CD4-positive, CD25-positive, alpha-beta regulatory T cell (primary cell): ENCODE results near the gene STIM1. TPM values are rescaled to one million over a fixed set of nuclear protein-coding genes. Genes with fewer than 3 reads are reported as not detected.
"Not testable (repeated sequence)": the region's sequence is repeated elsewhere in the genome, so short reads cannot be mapped to it uniquely, and the experiment has no call there.

Source experiments
- ATAC-seq, 2 donors: fragments of 150-1000 bp; cut with Tn5 transposase; one replicate each; pipeline ENCODE4 v1.10.0; 2021; ENCODE audit warnings: low read depth in 2 of 2, moderate number of reproducible peaks in 2 of 2, moderate library complexity in 1 of 2
- DNase-seq, 3 donors: peaks; one replicate each; pipeline versions ENCODE4 v3.0.0 to v3.0.0-alpha.2; 2012 to 2022; ENCODE audit warnings: mixed read lengths in 1 of 3
- H3K27ac ChIP-seq: one replicate; pipeline ENCODE4 v1.7.0; 2013; ENCODE audit warnings: mild to moderate bottlenecking, low read length; ENCODE audit not compliant: insufficient read depth, poor library complexity, severe bottlenecking
- H3K27me3 ChIP-seq: one replicate; pipeline ENCODE4 v1.7.0; 2013; ENCODE audit warnings: low read length; ENCODE audit not compliant: control insufficient read depth, insufficient read depth
- H3K36me3 ChIP-seq: one replicate; pipeline ENCODE4 v1.7.0; 2013; ENCODE audit warnings: mild to moderate bottlenecking, low read length, moderate library complexity; ENCODE audit not compliant: control insufficient read depth, insufficient read depth
- H3K4me1 ChIP-seq: 2 replicates; pipeline ENCODE4 v1.7.0; 2013; ENCODE audit warnings: mild to moderate bottlenecking, low read length; ENCODE audit not compliant: insufficient read depth, control insufficient read depth, poor library complexity, severe bottlenecking
- H3K4me3 ChIP-seq: one replicate; pipeline ENCODE4 v1.7.0; 2013; ENCODE audit warnings: low read depth, mild to moderate bottlenecking, low read length, moderate library complexity
- H3K9me3 ChIP-seq, 2 experiments: 1 replicate in 1 of 2; 2 replicates in 1 of 2; pipeline ENCODE4 v1.7.0; 2013; ENCODE audit warnings: low read length in 2 of 2, mild to moderate bottlenecking in 1 of 2, moderate library complexity in 1 of 2; ENCODE audit not compliant: control insufficient read depth in 2 of 2
- H3K27ac Mint-ChIP-seq, 3 donors: one replicate each; pipeline ENCODE4 v1.8.0; 2020 to 2022; ENCODE audit warnings: mild to moderate bottlenecking in 3 of 3, mixed read lengths in 3 of 3, moderate library complexity in 2 of 3
- H3K27me3 Mint-ChIP-seq: one replicate; pipeline ENCODE4 v1.8.0; 2022; ENCODE audit warnings: mild to moderate bottlenecking, mixed read lengths
- H3K36me3 Mint-ChIP-seq: one replicate; pipeline ENCODE4 v1.8.0; 2020; ENCODE audit warnings: mixed read lengths
- H3K4me1 Mint-ChIP-seq, 4 donors: one replicate each; pipeline ENCODE4 v1.8.0; 2020 to 2022; ENCODE audit warnings: mixed read lengths in 4 of 4, mild to moderate bottlenecking in 1 of 4
- H3K4me3 Mint-ChIP-seq, 4 donors: one replicate each; pipeline ENCODE4 v1.8.0; 2020 to 2022; ENCODE audit warnings: mild to moderate bottlenecking in 4 of 4, mixed read lengths in 4 of 4, moderate library complexity in 3 of 4
- H3K9me3 Mint-ChIP-seq, 7 donors: one replicate each; pipeline ENCODE4 v1.8.0; 2020 to 2022; ENCODE audit warnings: mixed read lengths in 7 of 7, mild to moderate bottlenecking in 3 of 7, moderate library complexity in 2 of 7
- polyA plus RNA-seq, 4 donors: library from polyadenylated mRNA; unstranded; fragments of 300-500 nt; fragmentation: Illumina TruSeq; gene quantifications; one replicate each; pipeline ENCODE4 v1.2.3, GENCODE V29; 2021
- total RNA-seq: library from RNA; stranded (reverse); gene quantifications from one replicate; pipeline ENCODE4 v1.2.3, GENCODE V29; 2022

The STIM1 gene
- total and polyA plus RNA-seq, 5 donors from 2014 or later, result 25.7 to 134 (median 29.8) TPM

DNA sequence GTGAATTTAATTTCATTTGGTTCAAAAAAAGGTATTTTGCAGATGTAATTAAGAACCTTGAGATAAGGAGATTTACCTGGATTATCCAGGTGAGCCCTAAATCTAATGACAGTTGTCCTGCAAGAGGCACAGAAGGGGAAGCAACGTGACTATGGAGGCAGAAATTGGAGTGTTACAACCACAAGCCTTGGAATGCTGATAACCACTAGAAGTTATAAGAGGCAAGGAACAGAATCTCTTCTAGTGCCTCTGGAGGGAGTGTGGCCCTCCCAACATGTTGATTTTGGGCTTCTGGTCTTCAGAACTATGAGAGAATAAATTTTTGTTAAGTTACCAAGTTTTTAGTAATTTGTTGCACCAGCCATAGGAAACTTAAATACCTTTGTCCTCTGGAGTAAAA lies 271.9 kb downstream of the STIM1 start:
- H3K27me3 Mint-ChIP-seq, result no peaks in the 10 kb centered on the region
- Histone ChIP-seq H3K27me3 (no peaks in the 10 kb centered on the region), H3K27ac (no peak overlapping the region), H3K4me3 (no peak overlapping the region), H3K4me1 (no peaks in the 10 kb centered on the region), H3K9me3 (no peaks in the 10 kb centered on the region), H3K36me3 (peaks cover 73% of the 10 kb centered on the region)
- no peak overlapping the region for H3K4me3 Mint-ChIP-seq
- peaks cover 0 to 6% (median 1%) of the 10 kb centered on the region in 4 donors for H3K4me1 Mint-ChIP-seq
- H3K9me3 Mint-ChIP-seq, result no peaks in the 10 kb centered on the region
- H3K27ac Mint-ChIP-seq, result peak overlapping the region in 1 of 3 donors; percentile 33
- no peak for ATAC-seq
- DNase-seq, result no peak
- H3K36me3 Mint-ChIP-seq, result peaks cover 62% of the 10 kb centered on the region

GRCh38 chr11:4130219-4130618 lies 274.8 kb downstream of the STIM1 start:
- DNase-seq, H3K9me3 Mint-ChIP-seq, H3K27me3 Mint-ChIP-seq, H3K4me3 ChIP-seq, H3K4me3 Mint-ChIP-seq, H3K27me3 ChIP-seq, H3K27ac ChIP-seq, H3K9me3 ChIP-seq, H3K4me1 Mint-ChIP-seq, ATAC-seq, H3K4me1 ChIP-seq: not testable (repeated sequence)
- Mint-ChIP-seq H3K36me3 (peaks cover 61% of the 10 kb centered on the region), H3K27ac (peak overlapping the region in 1 of 3 donors; percentile 20)
- peaks cover 66% of the 10 kb centered on the region for H3K36me3 ChIP-seq

- H3K27me3 ChIP-seq, result no peaks in the 10 kb centered on the region
- no peak overlapping the region for H3K4me3 Mint-ChIP-seq
- H3K36me3 Mint-ChIP-seq, result peaks cover 62% of the 10 kb centered on the region
- no peaks in the 10 kb centered on the region for H3K4me1 ChIP-seq
- H3K9me3 ChIP-seq, result peaks cover 3 to 5% of the 10 kb centered on the region in 2 experiments
- ATAC-seq (no peak), DNase-seq (no peak)
- H3K27me3 Mint-ChIP-seq, result no peaks in the 10 kb centered on the region
- H3K9me3 Mint-ChIP-seq, result peaks cover 0 to 15% (median 3%) of the 10 kb centered on the region in 7 donors
- H3K27ac ChIP-seq, result no peak overlapping the region
- H3K4me1 Mint-ChIP-seq, result peaks cover 0 to 8% (median 7%) of the 10 kb centered on the region in 4 donors
- peak overlapping the region; percentile 2 to 66 (median 2) for H3K27ac Mint-ChIP-seq
- no peak overlapping the region for H3K4me3 ChIP-seq
- peaks cover 58% of the 10 kb centered on the region for H3K36me3 ChIP-seq
Measured at GRCh38 chr11:4134806-4135205, 279.3 kb downstream of the STIM1 start.

DNA sequence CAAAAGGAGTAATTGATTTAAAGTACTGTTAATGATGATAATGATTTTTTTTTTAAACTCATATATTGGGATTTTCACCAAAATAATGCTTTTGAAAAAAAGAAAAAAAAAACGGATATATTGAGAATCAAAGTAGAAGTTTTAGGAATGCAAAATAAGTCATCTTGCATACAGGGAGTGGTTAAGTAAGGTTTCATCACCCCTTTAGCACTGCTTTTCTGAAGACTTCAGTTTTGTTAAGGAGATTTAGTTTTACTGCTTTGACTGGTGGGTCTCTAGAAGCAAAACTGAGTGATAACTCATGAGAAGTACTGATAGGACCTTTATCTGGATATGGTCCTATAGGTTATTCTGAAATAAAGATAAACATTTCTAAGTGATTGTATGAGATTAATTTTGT lies 283.0 kb downstream of the STIM1 start:
- Histone ChIP-seq H3K4me3 (no peak overlapping the region), H3K9me3 (peaks cover 5 to 14% of the 10 kb centered on the region in 2 experiments), H3K4me1 (no peaks in the 10 kb centered on the region), H3K36me3 (peaks cover 46% of the 10 kb centered on the region), H3K27ac (no peak overlapping the region), H3K27me3 (no peaks in the 10 kb centered on the region)
- peaks cover 6 to 13% (median 9%) of the 10 kb centered on the region in 4 donors for H3K4me1 Mint-ChIP-seq
- peaks cover 0 to 28% (median 4%) of the 10 kb centered on the region in 7 donors for H3K9me3 Mint-ChIP-seq
- H3K36me3 Mint-ChIP-seq, result peaks cover 69% of the 10 kb centered on the region
- DNase-seq (no peak), ATAC-seq (no peak)
- no peaks in the 10 kb centered on the region for H3K27me3 Mint-ChIP-seq
- no peak overlapping the region for H3K4me3 Mint-ChIP-seq
- peak overlapping the region in 1 of 3 donors; percentile 84 for H3K27ac Mint-ChIP-seq

- Histone ChIP-seq H3K27me3 (no peaks in the 10 kb centered on the region), H3K36me3 (peaks cover 40% of the 10 kb centered on the region), H3K27ac (no peak overlapping the region), H3K4me3 (no peak overlapping the region), H3K4me1 (no peaks in the 10 kb centered on the region), H3K9me3 (peaks cover 5 to 14% of the 10 kb centered on the region in 2 experiments)
- no peak for ATAC-seq
- H3K4me3 Mint-ChIP-seq, result no peak overlapping the region
- no peak for DNase-seq
- H3K27ac Mint-ChIP-seq, result peak overlapping the region in 1 of 3 donors; percentile 50
- peaks cover 0 to 28% (median 4%) of the 10 kb centered on the region in 7 donors for H3K9me3 Mint-ChIP-seq
- H3K4me1 Mint-ChIP-seq, result peaks cover 2 to 8% (median 5%) of the 10 kb centered on the region in 4 donors
- no peaks in the 10 kb centered on the region for H3K27me3 Mint-ChIP-seq
- peaks cover 56% of the 10 kb centered on the region for H3K36me3 Mint-ChIP-seq
Measured at GRCh38 chr11:4140067-4140636, 284.7 kb downstream of the STIM1 start.

Other genes with a start within 250 kb of the STIM1 start
- not detected for gene ART5, start 213.7 kb upstream of the STIM1 start, total RNA-seq
- gene ART5, start 213.7 kb upstream of the STIM1 start, polyA plus RNA-seq, result not detected
- not detected for gene ART1, start 210.5 kb upstream of the STIM1 start, total RNA-seq
- not detected for gene ART1, start 210.5 kb upstream of the STIM1 start, polyA plus RNA-seq
- gene CHRNA10, start 184.3 kb upstream of the STIM1 start, total RNA-seq, result 1.4 TPM
- gene CHRNA10, start 184.3 kb upstream of the STIM1 start, polyA plus RNA-seq, result under 1 TPM in 2 of 4 donors, not detected in 2; 0.21 to 0.40 TPM
- 131 TPM for gene NUP98, start 58.1 kb upstream of the STIM1 start, total RNA-seq
- gene NUP98, start 58.1 kb upstream of the STIM1 start, polyA plus RNA-seq, result 10 to 100 TPM; 28.0 to 48.7 (median 44.6) TPM
- 11.6 TPM for gene PGAP2, start 47.1 kb upstream of the STIM1 start, total RNA-seq
- 10 to 100 TPM; 11.4 to 16.7 (median 14.0) TPM for gene PGAP2, start 47.1 kb upstream of the STIM1 start, polyA plus RNA-seq
- 173 TPM for gene RHOG, start 14.7 kb upstream of the STIM1 start, total RNA-seq
- gene RHOG, start 14.7 kb upstream of the STIM1 start, polyA plus RNA-seq, result 100 to 1,000 TPM; 222 to 276 (median 240) TPM
- gene RRM1, start 239.1 kb downstream of the STIM1 start, total RNA-seq, result 76.9 TPM
- gene RRM1, start 239.1 kb downstream of the STIM1 start, polyA plus RNA-seq, result 10 to 100 TPM; 52.3 to 83.3 (median 60.7) TPM